Measurements from ENCODE around the gene YIPF4. TPM values are rescaled to one million over a fixed set of nuclear protein-coding genes. Genes with fewer than 3 reads are reported as not detected.
A peak's percentile ranks its signal among the peaks of the same experiment; 100 is the strongest.
"Not testable (repeated sequence)": the region's sequence is repeated elsewhere in the genome, so short reads cannot be mapped to it uniquely, and the experiment has no call there.

Gene YIPF4
- total RNA-seq, 4 donors from 2014 or later: 19.5 to 27.3 (median 23.5) TPM

DNA sequence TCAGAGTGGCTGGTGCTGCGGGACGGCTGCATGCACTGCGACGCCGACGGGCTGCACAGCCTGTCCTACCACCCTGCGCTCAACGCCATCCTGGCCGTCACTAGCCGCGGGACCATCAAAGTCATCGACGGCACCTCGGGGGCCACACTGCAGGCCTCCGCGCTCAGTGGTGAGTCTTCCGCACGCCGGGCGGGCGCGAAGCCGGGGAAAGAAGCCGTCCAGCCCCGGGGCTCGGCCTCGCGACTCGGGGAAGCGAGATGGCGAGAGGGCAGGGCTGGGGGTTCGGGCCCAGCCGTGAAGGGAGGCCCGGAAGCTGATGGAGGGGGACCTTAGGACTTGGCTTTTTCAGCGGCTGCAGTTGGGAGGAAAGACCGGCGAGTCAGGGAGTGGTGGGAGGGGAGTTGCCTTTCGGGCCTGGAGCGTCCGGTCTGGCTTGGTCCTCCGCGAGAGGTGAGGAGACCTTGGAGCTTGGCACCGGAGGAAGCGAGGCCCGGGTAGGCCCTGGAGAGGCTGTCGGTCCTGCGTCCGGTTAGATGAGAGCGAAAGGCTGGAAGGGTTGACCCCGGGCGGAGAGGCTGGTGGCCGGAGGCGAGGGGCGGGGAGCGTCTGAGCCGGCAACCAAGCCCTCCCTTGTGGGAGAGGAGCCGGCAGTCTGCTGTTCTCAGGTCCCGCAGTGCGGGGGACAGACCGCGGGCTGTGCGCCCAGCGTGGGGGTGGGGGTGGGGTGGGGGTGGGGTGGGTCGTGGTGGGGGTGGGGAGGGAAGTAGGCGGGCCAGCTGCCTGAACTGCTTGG lies 79.8 kb downstream of the YIPF4 start:
- H3K4me1 ChIP-seq: peaks cover 36 to 42% of the 10 kb centered on the region in 2 donors
- peak overlapping the region; percentile 95 to 100 (median 99) for H3K27ac ChIP-seq
- peak; percentile 12 to 36 for DNase-seq
- no peaks in the 10 kb centered on the region for H3K27me3 ChIP-seq
- no peaks in the 10 kb centered on the region for H3K36me3 ChIP-seq
- H3K9me3 ChIP-seq: no peaks in the 10 kb centered on the region
- ATAC-seq: peak; percentile 19 to 25
- TF ChIP-seq POLR2A (IDR thresholded peaks at IDR 0.05) (no peak), CTCF (IDR thresholded peaks at IDR 0.05 in 4 of 5, conservative IDR thresholded peaks at IDR 0.05 in 1 of 5) (no peak)
- H3K4me3 ChIP-seq: peak overlapping the region; percentile 89 to 100 (median 95)
- in situ Hi-C loops (cut with MboI; ENCODE audit: low sequenced_read_pairs in 4 of 4): no loop called here
- intact Hi-C loops (cut with DNase I; ENCODE audit: low total_unique reads): loop anchor here (2.0 to 10.0 kb wide), 4 partner anchors 81 to 295 kb away; partner anchors contain the start of genes SLC30A6, SPAST, TTC27 and YIPF4

DNA sequence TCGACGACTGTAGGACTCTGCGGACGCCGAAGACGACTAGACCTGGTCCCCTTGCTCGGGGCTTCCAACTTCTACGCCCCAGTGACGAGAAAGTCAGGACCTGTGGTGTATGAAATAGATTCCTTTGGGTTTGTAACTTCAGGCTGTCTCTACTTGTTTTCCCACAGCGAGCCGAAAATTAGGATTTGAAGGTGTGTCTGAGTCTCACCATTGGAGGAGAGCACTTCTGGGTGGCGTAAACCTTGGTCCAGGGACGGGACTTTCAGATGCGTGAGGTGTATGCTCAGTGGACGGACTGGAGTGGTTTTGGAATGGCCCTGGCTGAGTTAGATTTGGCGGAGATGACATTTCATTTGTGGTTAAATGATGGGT lies 80.4 kb downstream of the YIPF4 start:
- in situ Hi-C loops (cut with MboI; ENCODE audit: low sequenced_read_pairs in 4 of 4) (no loop called here), intact Hi-C loops (cut with DNase I; ENCODE audit: low total_unique reads) (loop anchor here (5.0 to 10.0 kb wide), 3 partner anchors 191 to 296 kb away; partner anchors contain the start of genes SLC30A6, SPAST and TTC27)
- Histone ChIP-seq H3K9me3 (no peaks in the 10 kb centered on the region), H3K36me3 (no peaks in the 10 kb centered on the region), H3K4me1 (peaks cover 36 to 43% of the 10 kb centered on the region in 2 donors), H3K4me3 (peak overlapping the region; percentile 89 to 100 (median 95)), H3K27me3 (no peaks in the 10 kb centered on the region), H3K27ac (peak overlapping the region; percentile 95 to 100 (median 99))
- TF ChIP-seq CTCF (IDR thresholded peaks at IDR 0.05 in 4 of 5, conservative IDR thresholded peaks at IDR 0.05 in 1 of 5): no peak
- TF ChIP-seq POLR2A (IDR thresholded peaks at IDR 0.05): no peak
- DNase-seq (no peak), ATAC-seq (no peak)

GRCh38 chr2:32360416-32360815 lies 82.7 kb downstream of the YIPF4 start:
- Histone ChIP-seq H3K27me3 (no peaks in the 10 kb centered on the region), H3K27ac (peak overlapping the region; percentile 21 to 95 (median 49)), H3K4me1 (peaks cover 48 to 61% of the 10 kb centered on the region in 2 donors), H3K9me3 (no peaks in the 10 kb centered on the region), H3K4me3 (no peak overlapping the region), H3K36me3 (no peaks in the 10 kb centered on the region)
- ATAC-seq (no peak), DNase-seq (no peak)
- TF ChIP-seq CTCF (IDR thresholded peaks at IDR 0.05 in 4 of 5, conservative IDR thresholded peaks at IDR 0.05 in 1 of 5): no peak
- TF ChIP-seq POLR2A (IDR thresholded peaks at IDR 0.05): no peak
- intact Hi-C loops (cut with DNase I; ENCODE audit: low total_unique reads): no loop called here
- in situ Hi-C loops (cut with MboI; ENCODE audit: low sequenced_read_pairs in 4 of 4): no loop called here

DNA sequence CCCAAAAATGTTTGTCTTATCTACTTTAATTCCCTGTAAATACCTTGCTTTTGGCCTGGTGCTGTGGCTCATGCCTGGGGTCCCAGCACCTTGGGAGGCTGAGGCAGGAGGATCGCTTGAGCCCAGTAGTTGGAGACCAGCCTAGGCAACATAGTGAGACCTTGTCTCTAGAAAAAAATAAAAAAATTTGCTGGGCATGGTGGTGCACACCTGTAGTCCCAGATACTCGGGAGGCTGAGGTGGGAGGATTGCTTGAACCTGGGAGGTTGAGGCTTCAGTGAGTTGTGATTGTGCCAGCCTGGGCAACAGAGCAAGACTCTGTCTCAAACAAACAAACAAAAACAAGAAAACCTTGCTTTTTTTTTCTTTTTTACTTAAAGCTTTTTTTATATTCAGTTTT lies 85.3 kb downstream of the YIPF4 start:
- in situ Hi-C loops (cut with MboI; ENCODE audit: low sequenced_read_pairs in 4 of 4); H3K27me3 ChIP-seq; H3K4me3 ChIP-seq; H3K27ac ChIP-seq; H3K9me3 ChIP-seq; H3K36me3 ChIP-seq; DNase-seq; intact Hi-C loops (cut with DNase I; ENCODE audit: low total_unique reads); ATAC-seq: not testable (repeated sequence)
- peaks cover 50 to 67% of the 10 kb centered on the region in 2 donors for H3K4me1 ChIP-seq

DNA sequence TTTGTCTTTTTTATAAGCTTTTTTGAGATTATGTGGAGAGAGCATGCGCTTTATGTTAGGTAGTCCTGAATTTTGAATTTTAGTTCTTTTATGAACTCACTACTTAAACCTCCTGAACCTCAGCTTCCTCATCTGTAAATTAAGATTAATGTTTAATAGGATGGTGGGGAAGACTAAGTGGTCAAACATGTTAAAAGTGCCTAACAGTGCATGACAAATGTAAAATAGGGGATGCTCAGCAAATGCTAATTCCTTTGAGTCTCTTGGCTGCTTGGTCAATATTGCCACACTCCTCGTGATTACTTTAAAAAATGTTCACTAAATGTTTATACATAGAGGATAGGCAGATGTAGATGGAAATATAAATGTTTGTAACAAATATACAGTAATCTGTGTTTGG lies 85.9 kb downstream of the YIPF4 start:
- TF ChIP-seq CTCF (IDR thresholded peaks at IDR 0.05 in 4 of 5, conservative IDR thresholded peaks at IDR 0.05 in 1 of 5) (no peak), POLR2A (IDR thresholded peaks at IDR 0.05) (no peak)
- no peaks in the 10 kb centered on the region for H3K36me3 ChIP-seq
- H3K4me1 ChIP-seq: peaks cover 47 to 67% of the 10 kb centered on the region in 2 donors
- intact Hi-C loops (cut with DNase I; ENCODE audit: low total_unique reads) (no loop called here), in situ Hi-C loops (cut with MboI; ENCODE audit: low sequenced_read_pairs in 4 of 4) (no loop called here)
- H3K4me3 ChIP-seq: no peak overlapping the region
- no peaks in the 10 kb centered on the region for H3K27me3 ChIP-seq
- H3K9me3 ChIP-seq: no peaks in the 10 kb centered on the region
- ATAC-seq: no peak
- DNase-seq: no peak
- no peak overlapping the region for H3K27ac ChIP-seq

DNA sequence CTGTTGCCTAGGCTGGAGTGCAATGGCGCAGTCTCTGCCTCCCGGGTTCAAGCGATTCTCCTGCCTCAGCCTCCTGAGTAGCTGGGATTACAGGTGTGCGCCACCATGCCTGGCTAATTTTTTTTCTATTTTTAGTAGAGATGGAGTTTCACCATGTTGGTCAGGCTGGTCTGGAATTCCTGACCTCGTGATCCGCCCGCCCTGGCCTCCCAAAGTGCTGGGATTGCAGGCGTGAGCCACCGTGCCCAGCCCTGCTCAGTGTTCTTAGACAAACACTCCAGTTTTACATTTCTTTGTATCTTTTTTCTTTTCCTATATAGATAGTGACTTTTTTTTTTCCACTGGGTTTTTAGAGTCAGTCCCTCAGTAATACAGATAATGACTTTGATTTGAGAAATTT lies 86.6 kb downstream of the YIPF4 start:
- H3K27me3 ChIP-seq; H3K36me3 ChIP-seq; in situ Hi-C loops (cut with MboI; ENCODE audit: low sequenced_read_pairs in 4 of 4); H3K4me3 ChIP-seq; ATAC-seq; intact Hi-C loops (cut with DNase I; ENCODE audit: low total_unique reads); H3K9me3 ChIP-seq; H3K27ac ChIP-seq; DNase-seq: not testable (repeated sequence)
- H3K4me1 ChIP-seq: peaks cover 44 to 64% of the 10 kb centered on the region in 2 donors

DNA sequence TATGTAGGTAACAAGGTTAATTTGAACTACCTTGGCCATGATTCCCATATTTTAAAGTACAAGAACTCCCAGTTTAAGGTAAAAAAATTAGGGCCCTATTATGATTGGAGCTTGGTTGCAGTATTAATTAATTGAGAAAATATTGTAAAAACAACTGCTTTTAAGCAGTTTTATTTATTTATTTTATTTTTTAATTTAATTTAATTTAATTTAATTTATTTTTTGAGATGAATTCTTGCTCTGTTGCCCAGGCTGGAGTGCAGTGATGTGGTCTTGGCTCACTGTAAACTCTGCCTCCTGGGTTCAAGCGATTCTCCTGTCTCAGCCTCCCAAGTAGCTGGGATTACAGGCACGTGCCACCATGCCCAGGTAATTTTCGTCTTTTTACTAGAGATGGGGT lies 88.0 kb downstream of the YIPF4 start:
- H3K27ac ChIP-seq; in situ Hi-C loops (cut with MboI; ENCODE audit: low sequenced_read_pairs in 4 of 4); H3K36me3 ChIP-seq; H3K9me3 ChIP-seq; intact Hi-C loops (cut with DNase I; ENCODE audit: low total_unique reads); ATAC-seq; H3K4me3 ChIP-seq; H3K27me3 ChIP-seq; DNase-seq: not testable (repeated sequence)
- H3K4me1 ChIP-seq: peaks cover 37 to 56% of the 10 kb centered on the region in 2 donors

All from gastrocnemius medialis (tissue), 4 donors.